ENCODE data around the gene MYO1A. TPM values are rescaled to one million over a fixed set of nuclear protein-coding genes. Genes with fewer than 3 reads are reported as not detected.

The MYO1A gene
- polyA plus RNA-seq, 2 of the 4 experiments (the other 2 are of a cell fraction): 0.67 to 1.9 TPM

DNA sequence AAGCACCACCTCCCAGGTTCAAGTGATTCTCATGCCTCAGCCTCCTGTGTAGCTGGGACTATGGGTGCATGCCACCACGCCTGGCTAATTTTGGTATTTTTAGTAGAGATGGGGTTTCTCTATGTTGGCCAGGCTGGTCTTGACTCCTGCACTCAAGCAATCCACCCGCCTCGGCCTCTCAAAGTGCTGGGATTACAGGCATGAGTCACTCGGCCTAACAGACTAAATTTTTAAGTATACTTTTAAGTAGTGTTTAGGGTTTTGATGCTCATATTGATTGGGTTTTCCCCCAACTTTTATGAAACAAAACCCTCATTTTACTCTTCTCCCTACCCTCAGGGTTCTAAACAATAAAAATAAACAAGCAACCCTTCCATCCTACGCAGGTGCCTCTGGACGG lies 5.5 kb downstream of the MYO1A start:
- ChIA-PET POLR2A (no interaction called here), CTCF (interaction anchor here (1.0 to 2.3 kb wide), 5 partner anchors 13 to 68 kb away, joined by 3 to 9 read pairs (median 4); no protein-coding TSS in a partner anchor)
- TF ChIP-seq TFCP2L1 (CRISPR knock-in tag; IDR thresholded peaks at IDR 0.05): no peak
- FAIRE-seq (no peak), ATAC-seq (no peak), DNase-seq (ENCODE audit: low read depth in 1 of 2, low spot score in 1 of 2) (no peak)
- no peak overlapping the region for H3K4me3 ChIP-seq
- peaks cover 15% of the 10 kb centered on the region; the same call in 2 of the 3 replicates for H3K4me1 ChIP-seq
- WGBS (ENCODE audit: missing lambda C conversion rate): 62% methylated on average over 6 of the region's 6 CpGs
- no peak overlapping the region for H3K27ac ChIP-seq
- H3K4me2 ChIP-seq: no peak overlapping the region
- no peaks in the 10 kb centered on the region for H3K9me3 ChIP-seq

DNA sequence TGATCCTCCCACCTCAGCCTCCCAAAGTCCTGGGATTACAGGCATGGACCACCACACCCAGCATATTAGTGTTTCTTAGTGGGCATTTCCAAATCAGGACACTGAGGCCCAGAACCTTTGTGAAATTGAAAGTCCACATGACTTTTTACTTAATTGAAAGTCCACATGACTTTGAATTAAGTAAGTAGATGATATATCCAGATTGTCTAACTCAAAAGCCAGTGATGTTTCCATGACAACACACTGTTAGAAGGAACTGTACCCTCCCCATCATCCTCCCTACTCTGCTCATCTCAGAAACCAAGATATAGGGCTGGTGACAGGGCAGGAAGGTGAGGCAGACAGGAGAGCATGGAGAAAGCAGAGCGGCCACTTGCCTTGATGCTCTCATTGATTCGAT lies 7.2 kb downstream of the MYO1A start:
- TF ChIP-seq RARB (CRISPR knock-in tag; IDR thresholded peaks at IDR 0.05): no peak
- no peak for TF ChIP-seq JUN (IDR thresholded peaks at IDR 0.05)
- TF ChIP-seq CHD2 (IDR thresholded peaks at IDR 0.05; ENCODE audit: low read length, partially characterized antibody): no peak
- TF ChIP-seq, protein P1, sequence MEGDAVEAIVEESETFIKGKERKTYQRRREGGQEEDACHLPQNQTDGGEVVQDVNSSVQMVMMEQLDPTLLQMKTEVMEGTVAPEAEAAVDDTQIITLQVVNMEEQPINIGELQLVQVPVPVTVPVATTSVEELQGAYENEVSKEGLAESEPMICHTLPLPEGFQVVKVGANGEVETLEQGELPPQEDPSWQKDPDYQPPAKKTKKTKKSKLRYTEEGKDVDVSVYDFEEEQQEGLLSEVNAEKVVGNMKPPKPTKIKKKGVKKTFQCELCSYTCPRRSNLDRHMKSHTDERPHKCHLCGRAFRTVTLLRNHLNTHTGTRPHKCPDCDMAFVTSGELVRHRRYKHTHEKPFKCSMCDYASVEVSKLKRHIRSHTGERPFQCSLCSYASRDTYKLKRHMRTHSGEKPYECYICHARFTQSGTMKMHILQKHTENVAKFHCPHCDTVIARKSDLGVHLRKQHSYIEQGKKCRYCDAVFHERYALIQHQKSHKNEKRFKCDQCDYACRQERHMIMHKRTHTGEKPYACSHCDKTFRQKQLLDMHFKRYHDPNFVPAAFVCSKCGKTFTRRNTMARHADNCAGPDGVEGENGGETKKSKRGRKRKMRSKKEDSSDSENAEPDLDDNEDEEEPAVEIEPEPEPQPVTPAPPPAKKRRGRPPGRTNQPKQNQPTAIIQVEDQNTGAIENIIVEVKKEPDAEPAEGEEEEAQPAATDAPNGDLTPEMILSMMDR (IDR thresholded peaks at IDR 0.05): no peak
- TF ChIP-seq, protein P2, sequence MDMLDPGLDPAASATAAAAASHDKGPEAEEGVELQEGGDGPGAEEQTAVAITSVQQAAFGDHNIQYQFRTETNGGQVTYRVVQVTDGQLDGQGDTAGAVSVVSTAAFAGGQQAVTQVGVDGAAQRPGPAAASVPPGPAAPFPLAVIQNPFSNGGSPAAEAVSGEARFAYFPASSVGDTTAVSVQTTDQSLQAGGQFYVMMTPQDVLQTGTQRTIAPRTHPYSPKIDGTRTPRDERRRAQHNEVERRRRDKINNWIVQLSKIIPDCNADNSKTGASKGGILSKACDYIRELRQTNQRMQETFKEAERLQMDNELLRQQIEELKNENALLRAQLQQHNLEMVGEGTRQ (IDR thresholded peaks at IDR 0.05): no peak
- TF ChIP-seq EP300 (IDR thresholded peaks at IDR 0.05): no peak
- no peak for TF ChIP-seq TP53 (CRISPR knock-in tag; IDR thresholded peaks at IDR 0.05)
- no peak for TF ChIP-seq BHLHE40 (IDR thresholded peaks at IDR 0.05; ENCODE audit: low read depth, low read length)
- TF ChIP-seq ZC3H11A (IDR thresholded peaks at IDR 0.05): no peak
- no peak for TF ChIP-seq CBX8 (IDR thresholded peaks at IDR 0.05)
- TF ChIP-seq, protein P3, sequence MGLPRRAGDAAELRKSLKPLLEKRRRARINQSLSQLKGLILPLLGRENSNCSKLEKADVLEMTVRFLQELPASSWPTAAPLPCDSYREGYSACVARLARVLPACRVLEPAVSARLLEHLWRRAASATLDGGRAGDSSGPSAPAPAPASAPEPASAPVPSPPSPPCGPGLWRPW (IDR thresholded peaks at IDR 0.05): no peak
- TF ChIP-seq HOXB5 (CRISPR knock-in tag; IDR thresholded peaks at IDR 0.05): no peak
- no peak for TF ChIP-seq RCOR1 (IDR thresholded peaks at IDR 0.05; ENCODE audit: low read depth, low read length)
- ATAC-seq: no peak
- Histone ChIP-seq H3K27ac (no peak overlapping the region), H3K4me3 (no peak overlapping the region), H3K4me1 (no peaks in the 10 kb centered on the region), H3K4me2 (no peak overlapping the region), H3K9me3 (no peaks in the 10 kb centered on the region)
- CTCF ChIA-PET: interaction anchor here (1.1 to 2.6 kb wide), 4 partner anchors 12 to 141 kb away, joined by 5 to 9 read pairs (median 6); no protein-coding TSS in a partner anchor
- whole genome bisulfite sequencing (ENCODE audit: missing lambda C conversion rate): 36% methylated on average over 2 of the region's 2 CpGs
- FAIRE-seq: no peak
- DNase-seq (ENCODE audit: low read depth in 1 of 2, low spot score in 1 of 2): no peak
- POLR2A ChIA-PET: no interaction called here

DNA sequence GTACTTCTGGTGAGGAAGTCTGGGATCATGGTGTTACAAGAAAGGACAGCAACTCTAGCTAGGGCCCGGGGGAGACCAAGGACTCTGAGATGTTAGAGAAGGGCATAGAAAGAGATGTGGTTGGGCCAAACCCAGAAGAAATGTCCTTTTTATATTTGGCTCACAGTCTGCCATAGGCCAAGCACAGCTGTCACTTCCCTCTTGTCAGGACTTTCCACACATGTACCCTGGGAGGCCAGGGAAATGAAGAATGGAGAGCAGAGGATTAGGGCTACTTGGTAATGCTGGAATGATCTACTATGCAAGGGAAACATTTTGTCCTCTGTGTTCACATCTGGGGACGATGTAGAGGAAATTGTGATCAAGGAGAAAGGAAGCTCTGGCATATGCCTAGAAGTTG lies 9.2 kb downstream of the MYO1A start:
- no peak for ATAC-seq
- H3K9me3 ChIP-seq: no peaks in the 10 kb centered on the region
- 30% methylated on average over 2 of the region's 2 CpGs for WGBS (ENCODE audit: missing lambda C conversion rate)
- no peak for TF ChIP-seq NPAS2 (CRISPR knock-in tag; IDR thresholded peaks at IDR 0.05; ENCODE audit: borderline replicate concordance)
- no peak for TF ChIP-seq CEBPB (IDR thresholded peaks at IDR 0.05)
- TF ChIP-seq, protein P4, sequence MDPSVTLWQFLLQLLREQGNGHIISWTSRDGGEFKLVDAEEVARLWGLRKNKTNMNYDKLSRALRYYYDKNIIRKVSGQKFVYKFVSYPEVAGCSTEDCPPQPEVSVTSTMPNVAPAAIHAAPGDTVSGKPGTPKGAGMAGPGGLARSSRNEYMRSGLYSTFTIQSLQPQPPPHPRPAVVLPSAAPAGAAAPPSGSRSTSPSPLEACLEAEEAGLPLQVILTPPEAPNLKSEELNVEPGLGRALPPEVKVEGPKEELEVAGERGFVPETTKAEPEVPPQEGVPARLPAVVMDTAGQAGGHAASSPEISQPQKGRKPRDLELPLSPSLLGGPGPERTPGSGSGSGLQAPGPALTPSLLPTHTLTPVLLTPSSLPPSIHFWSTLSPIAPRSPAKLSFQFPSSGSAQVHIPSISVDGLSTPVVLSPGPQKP (IDR thresholded peaks at IDR 0.05; ENCODE audit: low read depth, low read length): no peak
- TF ChIP-seq SREBF2 (IDR thresholded peaks at IDR 0.05): no peak
- TF ChIP-seq, protein P5, sequence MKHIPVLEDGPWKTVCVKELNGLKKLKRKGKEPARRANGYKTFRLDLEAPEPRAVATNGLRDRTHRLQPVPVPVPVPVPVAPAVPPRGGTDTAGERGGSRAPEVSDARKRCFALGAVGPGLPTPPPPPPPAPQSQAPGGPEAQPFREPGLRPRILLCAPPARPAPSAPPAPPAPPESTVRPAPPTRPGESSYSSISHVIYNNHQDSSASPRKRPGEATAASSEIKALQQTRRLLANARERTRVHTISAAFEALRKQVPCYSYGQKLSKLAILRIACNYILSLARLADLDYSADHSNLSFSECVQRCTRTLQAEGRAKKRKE (CRISPR knock-in tag; IDR thresholded peaks at IDR 0.05; ENCODE audit: low read depth): no peak
- TF ChIP-seq GATA3 (IDR thresholded peaks at IDR 0.05; ENCODE audit: borderline replicate concordance): no peak
- TF ChIP-seq, protein P1 (IDR thresholded peaks at IDR 0.05): no peak
- TF ChIP-seq EP300 (IDR thresholded peaks at IDR 0.05): no peak
- TF ChIP-seq RAD21 (conservative IDR thresholded peaks at IDR 0.05 in 1 of 2, IDR thresholded peaks at IDR 0.05 in 1 of 2): no peak
- TF ChIP-seq RNF2 (IDR thresholded peaks at IDR 0.05; ENCODE audit: borderline replicate concordance, low read depth): no peak
- no peak for TF ChIP-seq TFCP2L1 (CRISPR knock-in tag; IDR thresholded peaks at IDR 0.05)
- TF ChIP-seq, protein P2 (IDR thresholded peaks at IDR 0.05): no peak
- no peak for TF ChIP-seq ESRRA (IDR thresholded peaks at IDR 0.05; ENCODE audit: borderline replicate concordance, low read length)
- H3K4me1 ChIP-seq: no peaks in the 10 kb centered on the region
- FAIRE-seq: no peak
- ChIA-PET POLR2A (no interaction called here), CTCF (interaction anchor here (0.5 to 1.8 kb wide), 10 partner anchors 9 to 191 kb away, joined by 3 to 6 read pairs (median 3); partner anchors contain the start of genes MYO1A and TAC3)
- no peak for DNase-seq (ENCODE audit: low read depth in 1 of 2, low spot score in 1 of 2)
- H3K27ac ChIP-seq: no peak overlapping the region
- H3K4me2 ChIP-seq: no peak overlapping the region
- no peak overlapping the region for H3K4me3 ChIP-seq
